K562 (cell line): ENCODE measurements around the gene LAMTOR5. TPM values are rescaled to one million over a fixed set of nuclear protein-coding genes. Genes with fewer than 3 reads are reported as not detected.

ENCODE experiments used
- CTBP1 ChIP-seq: fragments of 450-650 bp; IDR thresholded peaks from 2 replicates; pipeline ENCODE4 v1.6.1; 2016; ENCODE audit warnings: borderline replicate concordance
- CXXC5 ChIP-seq: fragments of 250-450 bp; sonication (Bioruptor Pico); IDR thresholded peaks from 2 replicates; pipeline ENCODE4 v1.8.0; 2022; ENCODE audit warnings: inconsistent platforms, mild to moderate bottlenecking, moderate library complexity
- ETV5 ChIP-seq: sonication (generic); formaldehyde crosslinking; IDR thresholded peaks from 2 replicates; pipeline ENCODE4 v1.4.0; 2020; ENCODE audit warnings: low read depth, mild to moderate bottlenecking, missing genetic modification reagents
- HEY1 ChIP-seq: fragments of 250-450 bp; sonication (Bioruptor Pico); IDR thresholded peaks from 2 replicates; pipeline ENCODE4 v1.5.0; 2020; ENCODE audit warnings: mild to moderate bottlenecking, moderate library complexity, borderline replicate concordance
- HIVEP1 ChIP-seq: fragments of 250-450 bp; sonication (Bioruptor Pico); IDR thresholded peaks from 2 replicates; pipeline ENCODE4 v1.4.0; 2020; ENCODE audit warnings: mild to moderate bottlenecking
- MYC ChIP-seq, 2 experiments: fragments of 250-450 bp in 1 of 2; sonication (Bioruptor Pico) in 1 of 2; IDR thresholded peaks; 2 replicates each; pipeline versions ENCODE4 v1.5.1 to v1.6.1; 2012 to 2021; ENCODE audit warnings: low read depth in 2 of 2, borderline replicate concordance in 1 of 2, improper control_type of control experiment in 1 of 2, low read length in 1 of 2, mild to moderate bottlenecking in 1 of 2, moderate library complexity in 1 of 2
- NFYB ChIP-seq: IDR thresholded peaks from 2 replicates; pipeline ENCODE4 v1.6.1; 2011; ENCODE audit warnings: mild to moderate bottlenecking, moderate library complexity; ENCODE audit not compliant: insufficient read length; ENCODE audit errors: extremely low read depth
- POLR3A ChIP-seq: IDR thresholded peaks from 2 replicates; pipeline ENCODE4 v1.6.1; 2011; ENCODE audit warnings: borderline replicate concordance, mild to moderate bottlenecking, moderate library complexity; ENCODE audit not compliant: insufficient read length, insufficient read depth; ENCODE audit errors: extremely low read depth
- PRPF4 ChIP-seq: fragments of 200-400 bp; formaldehyde crosslinking; IDR thresholded peaks from one replicate; pipeline ENCODE4 v1.6.1; 2017; ENCODE audit warnings: low read length, low read depth, mild to moderate bottlenecking; ENCODE audit not compliant: insufficient read depth, poor library complexity, severe bottlenecking
- SPI1 ChIP-seq: IDR thresholded peaks from 2 replicates; pipeline ENCODE4 v1.6.1; 2011; ENCODE audit warnings: low read depth, low read length, control low read depth, borderline replicate concordance
- SRSF9 ChIP-seq: fragments of 200-400 bp; formaldehyde crosslinking; IDR thresholded peaks from 2 replicates; pipeline ENCODE4 v1.6.1; 2017; ENCODE audit warnings: low read depth, low read length, borderline replicate concordance
- ZNF146 ChIP-seq: IDR thresholded peaks from one replicate; pipeline ENCODE4 v1.6.1; 2018; ENCODE audit warnings: missing compliant biosample characterization; ENCODE audit not compliant: unreplicated experiment
- ZNF384 ChIP-seq: IDR thresholded peaks from 2 replicates; pipeline ENCODE4 v1.6.1; 2012; ENCODE audit warnings: low read depth, low read length, improper control_type of control experiment
- ZNF695 ChIP-seq: fragments of 450-650 bp; formaldehyde crosslinking; IDR thresholded peaks from 2 replicates; pipeline ENCODE4 v1.4.0; 2020; ENCODE audit warnings: mild to moderate bottlenecking, moderate library complexity
- ZNF717 ChIP-seq: fragments of 250-450 bp; sonication (Bioruptor Pico); IDR thresholded peaks from 2 replicates; pipeline ENCODE4 v1.5.0; 2021
- polyA plus RNA-seq, 8 experiments: library from polyadenylated mRNA; depleted of rRNA in 4 of 8; stranded (reverse) in 5 of 8; unstranded in 3 of 8; fragments of >200 nt; fragmentation: Nextera tagmentation in 2 of 8; fragmentation: Illumina TruSeq in 1 of 8; extraction: Ambion mirVana in 2 of 8; extraction: Trizol in 1 of 8; gene quantifications; 2 replicates each; pipeline versions ENCODE4 v1.2.1 to v1.2.3, GENCODE V29; 2011 to 2014; ENCODE audit warnings: inconsistent platforms in 1 of 8, missing spikeins in 1 of 8
- total RNA-seq, 7 experiments: library from RNA; depleted of rRNA in 6 of 7; stranded (reverse); fragments of >200 nt in 6 of 7; fragmentation: Illumina TruSeq in 2 of 7; extraction: Trizol in 2 of 7; gene quantifications; 2 replicates each; pipeline versions ENCODE4 v1.2.1 to v1.2.3, GENCODE V29; 2011 to 2021; ENCODE audit warnings: low replicate concordance in 1 of 7
- TF ChIP-seq, protein P1 (sequence below): fragments of 450-650 bp; IDR thresholded peaks from 2 replicates; pipeline ENCODE4 v1.7.1; 2018; ENCODE audit warnings: mild to moderate bottlenecking, low read depth; ENCODE audit not compliant: partially characterized antibody
- TF ChIP-seq, protein P2 (sequence below), 2 experiments: IDR thresholded peaks; 2 replicates each; pipeline ENCODE4 v1.6.1; 2011; ENCODE audit warnings: borderline replicate concordance in 1 of 2, control low read depth in 1 of 2, low read depth in 1 of 2, low read length in 1 of 2, mild to moderate bottlenecking in 1 of 2, mixed read lengths in 1 of 2, moderate library complexity in 1 of 2; ENCODE audit not compliant: insufficient read depth in 1 of 2, insufficient read length in 1 of 2, poor library complexity in 1 of 2, severe bottlenecking in 1 of 2; ENCODE audit errors: extremely low read depth in 1 of 2
- TF ChIP-seq, protein P3 (sequence below): fragments of 250-450 bp; sonication (Bioruptor Pico); IDR thresholded peaks from 2 replicates; pipeline ENCODE4 v1.4.0; 2020; ENCODE audit warnings: mild to moderate bottlenecking
- TF ChIP-seq, protein P4 (sequence below): sonication (generic); formaldehyde crosslinking; IDR thresholded peaks from 2 replicates; pipeline ENCODE4 v1.8.1; 2023; ENCODE audit warnings: mild to moderate bottlenecking, missing genetic modification reagents

Gene LAMTOR5
- total and polyA plus RNA-seq, 9 of the 15 experiments (the other 6 are each of a cell fraction or from before 2014, with no cell fraction given) = 118 to 712 (median 241) TPM

DNA sequence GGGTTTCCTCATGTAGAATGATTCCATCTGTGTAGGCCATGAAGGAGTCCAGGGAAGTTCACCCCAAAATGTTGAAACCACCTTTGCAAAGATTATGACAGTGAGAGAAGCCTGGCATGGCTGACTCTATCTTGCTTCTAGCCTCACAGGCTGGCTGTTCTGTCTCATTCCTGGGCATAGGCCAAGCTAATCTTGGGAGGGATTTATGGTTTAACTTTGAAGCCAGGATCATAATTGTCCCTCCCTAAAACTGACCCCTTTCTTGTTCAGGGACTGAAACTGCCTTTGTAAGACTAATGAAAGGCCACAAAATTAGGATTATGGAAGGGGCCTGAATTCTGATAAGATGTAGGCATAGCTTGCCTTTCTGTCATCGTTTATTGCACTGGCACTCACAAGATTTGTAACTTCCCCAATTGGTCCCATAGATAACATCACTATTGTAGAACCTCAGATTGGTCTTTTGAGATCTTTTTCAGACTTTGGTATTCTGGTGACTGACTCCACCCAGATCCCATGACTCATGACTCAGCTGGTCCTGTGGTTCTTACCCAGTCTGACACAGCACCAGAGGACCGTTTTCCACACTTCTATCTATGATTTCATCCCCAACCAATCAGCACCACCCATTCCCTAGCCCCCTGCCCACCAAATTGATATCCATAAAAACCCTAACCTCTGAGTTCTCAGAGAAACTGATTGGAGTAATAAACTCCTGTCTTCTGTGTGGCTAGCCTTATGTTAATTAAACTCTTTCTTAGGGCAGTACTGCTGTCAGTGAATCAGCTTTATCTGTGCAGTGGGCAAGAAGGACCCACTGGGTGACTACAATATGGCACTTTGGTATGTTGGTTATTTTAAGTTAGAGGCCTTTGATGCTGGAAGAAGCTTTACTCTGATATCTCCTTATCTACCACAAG, 13.6 kb upstream of the LAMTOR5 start (continued):
- TF ChIP-seq, protein P1, sequence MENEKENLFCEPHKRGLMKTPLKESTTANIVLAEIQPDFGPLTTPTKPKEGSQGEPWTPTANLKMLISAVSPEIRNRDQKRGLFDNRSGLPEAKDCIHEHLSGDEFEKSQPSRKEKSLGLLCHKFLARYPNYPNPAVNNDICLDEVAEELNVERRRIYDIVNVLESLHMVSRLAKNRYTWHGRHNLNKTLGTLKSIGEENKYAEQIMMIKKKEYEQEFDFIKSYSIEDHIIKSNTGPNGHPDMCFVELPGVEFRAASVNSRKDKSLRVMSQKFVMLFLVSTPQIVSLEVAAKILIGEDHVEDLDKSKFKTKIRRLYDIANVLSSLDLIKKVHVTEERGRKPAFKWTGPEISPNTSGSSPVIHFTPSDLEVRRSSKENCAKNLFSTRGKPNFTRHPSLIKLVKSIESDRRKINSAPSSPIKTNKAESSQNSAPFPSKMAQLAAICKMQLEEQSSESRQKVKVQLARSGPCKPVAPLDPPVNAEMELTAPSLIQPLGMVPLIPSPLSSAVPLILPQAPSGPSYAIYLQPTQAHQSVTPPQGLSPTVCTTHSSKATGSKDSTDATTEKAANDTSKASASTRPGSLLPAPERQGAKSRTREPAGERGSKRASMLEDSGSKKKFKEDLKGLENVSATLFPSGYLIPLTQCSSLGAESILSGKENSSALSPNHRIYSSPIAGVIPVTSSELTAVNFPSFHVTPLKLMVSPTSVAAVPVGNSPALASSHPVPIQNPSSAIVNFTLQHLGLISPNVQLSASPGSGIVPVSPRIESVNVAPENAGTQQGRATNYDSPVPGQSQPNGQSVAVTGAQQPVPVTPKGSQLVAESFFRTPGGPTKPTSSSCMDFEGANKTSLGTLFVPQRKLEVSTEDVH = no peak
- TF ChIP-seq CXXC5 (CRISPR knock-in tag) (no peak), MYC (IDR thresholded peaks at IDR 0.05; ENCODE audit: low read depth, low read length) (no peak), MYC (CRISPR knock-in tag; IDR thresholded peaks at IDR 0.05; ENCODE audit: borderline replicate concordance, low read depth) (no peak), HIVEP1 (CRISPR knock-in tag) (no peak), ZNF717 (CRISPR knock-in tag) (no peak), ZNF384 (no peak), ZNF146 (CRISPR knock-in tag) (no peak), SRSF9 (no peak), POLR3A (no peak), ETV5 (CRISPR knock-in tag) (no peak), PRPF4 (no peak), ZNF695 (CRISPR knock-in tag) (no peak), HEY1 (CRISPR knock-in tag) (no peak), NFYB (no peak), SPI1 (no peak), CTBP1 (peak; percentile 77; the same call in 1 of the 2 replicates)
- TF ChIP-seq, protein P2, sequence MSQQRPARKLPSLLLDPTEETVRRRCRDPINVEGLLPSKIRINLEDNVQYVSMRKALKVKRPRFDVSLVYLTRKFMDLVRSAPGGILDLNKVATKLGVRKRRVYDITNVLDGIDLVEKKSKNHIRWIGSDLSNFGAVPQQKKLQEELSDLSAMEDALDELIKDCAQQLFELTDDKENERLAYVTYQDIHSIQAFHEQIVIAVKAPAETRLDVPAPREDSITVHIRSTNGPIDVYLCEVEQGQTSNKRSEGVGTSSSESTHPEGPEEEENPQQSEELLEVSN (IDR thresholded peaks at IDR 0.05; ENCODE audit: borderline replicate concordance in 1 of 2, extremely low read depth in 1 of 2, insufficient read depth in 1 of 2, insufficient read length in 1 of 2, low read depth in 1 of 2, low read length in 1 of 2, poor library complexity in 1 of 2, severe bottlenecking in 1 of 2) = no peak
- TF ChIP-seq, protein P3, sequence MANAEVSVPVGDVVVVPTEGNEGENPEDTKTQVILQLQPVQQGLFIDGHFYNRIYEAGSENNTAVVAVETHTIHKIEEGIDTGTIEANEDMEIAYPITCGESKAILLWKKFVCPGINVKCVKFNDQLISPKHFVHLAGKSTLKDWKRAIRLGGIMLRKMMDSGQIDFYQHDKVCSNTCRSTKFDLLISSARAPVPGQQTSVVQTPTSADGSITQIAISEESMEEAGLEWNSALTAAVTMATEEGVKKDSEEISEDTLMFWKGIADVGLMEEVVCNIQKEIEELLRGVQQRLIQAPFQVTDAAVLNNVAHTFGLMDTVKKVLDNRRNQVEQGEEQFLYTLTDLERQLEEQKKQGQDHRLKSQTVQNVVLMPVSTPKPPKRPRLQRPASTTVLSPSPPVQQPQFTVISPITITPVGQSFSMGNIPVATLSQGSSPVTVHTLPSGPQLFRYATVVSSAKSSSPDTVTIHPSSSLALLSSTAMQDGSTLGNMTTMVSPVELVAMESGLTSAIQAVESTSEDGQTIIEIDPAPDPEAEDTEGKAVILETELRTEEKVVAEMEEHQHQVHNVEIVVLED (CRISPR knock-in tag) = no peak
- TF ChIP-seq, protein P4, sequence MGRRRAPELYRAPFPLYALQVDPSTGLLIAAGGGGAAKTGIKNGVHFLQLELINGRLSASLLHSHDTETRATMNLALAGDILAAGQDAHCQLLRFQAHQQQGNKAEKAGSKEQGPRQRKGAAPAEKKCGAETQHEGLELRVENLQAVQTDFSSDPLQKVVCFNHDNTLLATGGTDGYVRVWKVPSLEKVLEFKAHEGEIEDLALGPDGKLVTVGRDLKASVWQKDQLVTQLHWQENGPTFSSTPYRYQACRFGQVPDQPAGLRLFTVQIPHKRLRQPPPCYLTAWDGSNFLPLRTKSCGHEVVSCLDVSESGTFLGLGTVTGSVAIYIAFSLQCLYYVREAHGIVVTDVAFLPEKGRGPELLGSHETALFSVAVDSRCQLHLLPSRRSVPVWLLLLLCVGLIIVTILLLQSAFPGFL (CRISPR knock-in tag) = no peak
